Measurements from ENCODE around the gene CYS1. TPM values are rescaled to one million over a fixed set of nuclear protein-coding genes. Genes with fewer than 3 reads are reported as not detected.

The CYS1 gene
- total and polyA plus RNA-seq, 2 of the 8 experiments (the other 6 are each of a cell fraction or from before 2014, with no cell fraction given) = 0.09 to 0.13 TPM

DNA sequence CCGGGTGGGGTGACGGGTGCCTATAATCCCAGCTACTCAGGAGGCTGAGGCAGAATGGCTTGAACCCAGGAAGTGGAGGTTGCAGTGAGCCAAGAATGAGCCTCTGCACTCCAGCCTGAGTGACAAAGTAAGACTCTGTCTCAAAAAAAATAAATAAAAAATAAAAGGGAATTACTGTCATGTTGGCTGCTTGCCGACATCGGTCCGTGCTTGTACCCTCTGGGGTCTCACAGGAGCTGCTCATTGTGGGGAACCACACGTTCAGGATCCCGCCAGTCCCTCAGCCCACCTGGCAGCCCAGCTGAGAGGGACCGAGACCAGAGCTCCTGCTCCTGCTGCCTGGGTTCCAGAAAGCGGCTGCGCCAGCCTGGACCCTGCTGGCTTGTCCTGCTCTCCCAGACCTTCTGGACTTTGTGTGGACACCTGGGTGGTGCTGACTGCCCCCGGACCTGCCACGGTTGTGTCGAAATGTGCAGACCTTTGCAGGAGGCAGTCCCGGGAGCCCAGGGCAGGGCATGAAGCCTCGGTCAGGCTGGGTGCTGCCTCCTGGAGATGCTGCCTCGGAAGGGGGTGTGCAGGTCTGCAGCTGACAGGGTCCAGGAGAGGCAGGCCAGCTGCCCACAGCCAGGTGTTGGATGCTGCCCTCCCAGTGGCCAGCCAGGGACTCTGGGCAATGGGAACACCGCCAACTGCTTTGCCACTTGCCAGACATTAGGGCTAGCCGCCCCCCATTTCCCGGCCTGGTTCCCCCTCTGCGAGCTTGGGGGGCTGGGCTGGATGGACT lies 20.5 kb downstream of the CYS1 start (continued):
- TF ChIP-seq, protein P1, sequence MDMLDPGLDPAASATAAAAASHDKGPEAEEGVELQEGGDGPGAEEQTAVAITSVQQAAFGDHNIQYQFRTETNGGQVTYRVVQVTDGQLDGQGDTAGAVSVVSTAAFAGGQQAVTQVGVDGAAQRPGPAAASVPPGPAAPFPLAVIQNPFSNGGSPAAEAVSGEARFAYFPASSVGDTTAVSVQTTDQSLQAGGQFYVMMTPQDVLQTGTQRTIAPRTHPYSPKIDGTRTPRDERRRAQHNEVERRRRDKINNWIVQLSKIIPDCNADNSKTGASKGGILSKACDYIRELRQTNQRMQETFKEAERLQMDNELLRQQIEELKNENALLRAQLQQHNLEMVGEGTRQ (IDR thresholded peaks at IDR 0.05; ENCODE audit: low read length) = no peak
- TF ChIP-seq SRF (IDR thresholded peaks at IDR 0.05; ENCODE audit: low read depth, low read length) (no peak), HDAC2 (IDR thresholded peaks at IDR 0.05; ENCODE audit: borderline replicate concordance in 1 of 2, low read depth in 2 of 2, low read length in 2 of 2) (no peak), EGR1 (IDR thresholded peaks at IDR 0.05; ENCODE audit: borderline replicate concordance, low read depth, low read length) (no peak), SP4 (IDR thresholded peaks at IDR 0.05; ENCODE audit: low read length) (no peak), CHD1 (IDR thresholded peaks at IDR 0.05; ENCODE audit: low read depth, low read length) (no peak)

Measured in H1 (cell line).